Loucy (cell line): Measurements from ENCODE around the gene TOM1L2.

Source experiments
- H2AFZ ChIP-seq: fragments of 200-600 bp; sonication (generic); 2 replicates; pipeline ENCODE4 v1.6.0; 2016; ENCODE audit warnings: antibody characterized with exemption, mild to moderate bottlenecking, low read length, moderate library complexity
- H3F3A ChIP-seq: fragments of 200-600 bp; 2 replicates; pipeline ENCODE4 v1.6.0; 2016; ENCODE audit warnings: antibody characterized with exemption, low read depth, mild to moderate bottlenecking
- H3K27me3 ChIP-seq: fragments of 200-600 bp; sonication (generic); 2 replicates; pipeline ENCODE4 v1.6.1; 2014; ENCODE audit warnings: low read length, mild to moderate bottlenecking; ENCODE audit not compliant: insufficient read depth, poor library complexity, severe bottlenecking
- H3K36me3 ChIP-seq: fragments of 200-600 bp; sonication (generic); 2 replicates; pipeline ENCODE4 v1.6.1; 2016; ENCODE audit warnings: low read length; ENCODE audit not compliant: insufficient read depth
- H3K4me1 ChIP-seq: fragments of 200-600 bp; sonication (generic); 2 replicates; pipeline ENCODE4 v1.5.1; 2014; ENCODE audit warnings: low read length, mild to moderate bottlenecking; ENCODE audit not compliant: insufficient read depth, poor library complexity, severe bottlenecking
- H3K4me2 ChIP-seq: fragments of 200-600 bp; sonication (generic); 2 replicates; pipeline ENCODE4 v1.6.0; 2014; ENCODE audit warnings: antibody characterized with exemption, low read length, low read depth, mild to moderate bottlenecking; ENCODE audit not compliant: poor library complexity, severe bottlenecking
- H3K4me3 ChIP-seq: fragments of 200-600 bp; sonication (generic); 2 replicates; pipeline ENCODE4 v1.5.1; 2014; ENCODE audit warnings: low read length, mild to moderate bottlenecking, mixed read lengths; ENCODE audit not compliant: poor library complexity, severe bottlenecking
- H3K79me2 ChIP-seq: fragments of 200-600 bp; sonication (generic); 2 replicates; pipeline ENCODE4 v1.6.1; 2014; ENCODE audit warnings: low read length; ENCODE audit not compliant: insufficient read depth
- H3K9ac ChIP-seq: fragments of 200-600 bp; sonication (generic); 2 replicates; pipeline ENCODE4 v1.6.0; 2014; ENCODE audit warnings: mild to moderate bottlenecking, low read depth, low read length, moderate library complexity; ENCODE audit not compliant: poor library complexity, severe bottlenecking
- H3K9me2 ChIP-seq: fragments of 200-600 bp; sonication (generic); replicated peaks from 2 replicates; pipeline ENCODE4 v1.6.1; 2016; ENCODE audit warnings: low read depth, low read length, mixed read lengths
- H3K9me3 ChIP-seq: fragments of 200-600 bp; sonication (generic); 2 replicates; pipeline ENCODE4 v1.6.1; 2014; ENCODE audit warnings: mild to moderate bottlenecking, antibody characterized with exemption, low read length, low read depth; ENCODE audit not compliant: insufficient read depth
- H4K20me1 ChIP-seq: fragments of 200-600 bp; sonication (generic); 2 replicates; pipeline ENCODE4 v1.6.0; 2014; ENCODE audit warnings: antibody characterized with exemption, low read length, mild to moderate bottlenecking; ENCODE audit not compliant: insufficient read depth, poor library complexity, severe bottlenecking
- CTCF ChIP-seq: fragments of 200-600 bp; sonication (generic); conservative IDR thresholded peaks from 2 replicates; pipeline ENCODE4 v1.5.1; 2014; ENCODE audit warnings: mild to moderate bottlenecking, antibody characterized with exemption, low read length
- EZH2phosphoT487 ChIP-seq: fragments of 200-600 bp; IDR thresholded peaks from 2 replicates; pipeline ENCODE4 v1.6.1; 2018; ENCODE audit warnings: antibody characterized with exemption, mild to moderate bottlenecking, moderate library complexity, borderline replicate concordance

TOM1L2 gene

DNA sequence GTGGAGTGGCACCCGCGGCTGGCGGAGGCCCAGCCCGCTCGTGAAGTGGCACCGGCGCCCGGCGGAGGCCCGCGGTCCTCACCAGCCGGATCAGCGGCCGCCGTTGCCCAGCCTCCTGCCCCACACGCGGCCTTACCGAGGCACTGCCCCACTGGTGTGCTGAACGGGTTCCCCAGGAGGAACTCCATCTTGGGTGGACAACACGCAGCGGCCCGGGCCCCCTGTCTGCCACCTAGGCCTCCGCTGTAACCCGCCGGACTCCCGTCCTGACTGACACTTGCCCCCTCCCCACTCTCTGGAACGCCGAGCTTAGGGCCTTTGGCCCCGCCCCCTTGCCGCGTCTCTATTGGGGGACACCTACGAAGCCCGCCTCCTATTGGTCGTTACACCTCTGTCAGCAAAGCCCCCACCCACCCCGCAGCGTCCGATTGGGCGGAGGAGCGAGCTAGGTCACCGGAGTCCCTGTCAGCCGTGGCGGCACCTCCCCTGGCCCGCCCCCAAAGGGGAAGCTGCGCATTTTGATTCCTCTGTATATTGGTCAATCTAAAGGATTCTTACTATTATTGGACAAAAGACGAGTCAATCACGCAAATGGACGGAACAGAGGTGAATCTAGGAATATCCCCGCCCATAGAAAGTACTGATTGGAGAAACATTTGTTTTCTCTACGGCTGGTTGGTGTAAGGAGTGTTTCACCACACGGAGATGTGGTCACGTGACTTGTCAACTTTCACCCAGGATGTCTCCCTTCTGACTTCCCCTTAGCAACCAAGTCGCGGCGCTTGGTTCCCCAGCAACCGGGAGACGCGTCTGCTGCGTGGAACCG, at the start of gene TOM1L2, which contains the start of gene DRC3:
TSS of gene TOM1L2 (minus strand) at position 275 of the 826 bp plus-strand sequence. CDS start at position 188, 87 bp downstream.
TSS of gene DRC3 (plus strand) at position 737 of the 826 bp plus-strand sequence. CDS start 4,737 bp downstream, outside the sequence.
- Histone ChIP-seq H2AFZ (peak within 1 kb of the TSS; percentile 80), H3K9me2 (no peaks in the 10 kb centered on the region), H3K4me3 (peak within 1 kb of the TSS; percentile 75), H3K9ac (peak within 1 kb of the TSS; percentile 74), H3F3A (no peaks in the 10 kb centered on the region), H3K4me1 (peaks cover 19% of the 10 kb centered on the region), H3K4me2 (peak within 1 kb of the TSS; percentile 98), H4K20me1 (peaks cover 6% of the 10 kb centered on the region), H3K36me3 (no peaks in the 10 kb centered on the region), H3K9me3 (no peaks in the 10 kb centered on the region), H3K79me2 (peaks cover 17% of the 10 kb centered on the region; the same call in 1 of the 2 replicates), H3K27me3 (no peaks in the 10 kb centered on the region)
- TF ChIP-seq EZH2phosphoT487: no peak
- TF ChIP-seq CTCF: no peak

DNA sequence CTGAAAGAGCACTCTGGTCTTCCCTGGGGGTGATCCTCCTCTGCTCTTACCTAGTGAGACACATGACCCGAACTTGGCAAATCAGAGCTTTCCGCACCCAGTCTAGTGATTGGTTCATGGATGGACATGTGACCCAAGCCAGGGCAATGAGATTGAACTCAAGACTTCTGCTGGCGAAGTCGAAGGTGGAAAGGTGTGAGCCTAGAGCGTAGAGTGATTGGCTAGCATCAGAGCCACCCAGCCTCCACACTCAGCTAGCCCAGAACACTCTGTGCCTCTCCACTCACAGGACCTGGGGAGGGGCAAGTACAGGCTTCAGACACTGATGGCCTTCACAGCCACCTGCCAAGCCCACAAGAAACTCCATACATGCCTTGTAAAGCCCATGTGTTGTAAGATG, 49.2 kb upstream of the TOM1L2 start:
- H3K27me3 ChIP-seq: no peaks in the 10 kb centered on the region
- H3K9me2 ChIP-seq: no peaks in the 10 kb centered on the region
- H3K9ac ChIP-seq: no peak overlapping the region
- H3K79me2 ChIP-seq: no peaks in the 10 kb centered on the region
- no peak overlapping the region for H2AFZ ChIP-seq
- no peak overlapping the region for H3K4me2 ChIP-seq
- H4K20me1 ChIP-seq: no peaks in the 10 kb centered on the region
- H3F3A ChIP-seq: no peaks in the 10 kb centered on the region
- H3K4me3 ChIP-seq: no peak overlapping the region
- TF ChIP-seq EZH2phosphoT487 (no peak), CTCF (no peak)
- H3K9me3 ChIP-seq: no peaks in the 10 kb centered on the region
- no peaks in the 10 kb centered on the region for H3K4me1 ChIP-seq
- H3K36me3 ChIP-seq: peaks cover 19% of the 10 kb centered on the region; the same call in 1 of the 2 replicates

DNA sequence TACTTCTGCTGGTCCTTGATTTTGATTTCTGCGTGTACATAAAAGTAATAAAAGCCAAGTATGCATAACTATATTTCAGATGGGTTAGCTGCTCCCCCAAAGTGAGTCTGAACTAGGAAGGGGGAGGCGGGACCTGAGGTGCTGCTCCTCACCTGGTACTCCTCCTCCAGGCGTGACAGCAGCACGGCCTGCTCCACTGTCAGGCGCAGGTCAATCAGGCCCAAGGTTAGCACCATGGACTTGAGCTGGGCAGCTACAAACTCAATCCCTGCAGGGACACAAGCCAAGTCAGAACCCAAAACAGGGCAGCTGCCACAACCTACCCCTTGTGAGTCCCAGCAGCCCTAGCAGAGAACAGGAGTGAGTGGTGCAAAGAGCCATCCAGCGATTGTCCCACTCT, 48.8 kb upstream of the TOM1L2 start:
- H3K36me3 ChIP-seq: peaks cover 17% of the 10 kb centered on the region; the same call in 1 of the 2 replicates
- H3K4me1 ChIP-seq: no peaks in the 10 kb centered on the region
- no peaks in the 10 kb centered on the region for H3K9me3 ChIP-seq
- no peaks in the 10 kb centered on the region for H3K27me3 ChIP-seq
- no peak overlapping the region for H3K4me3 ChIP-seq
- no peak overlapping the region for H3K9ac ChIP-seq
- H4K20me1 ChIP-seq: no peaks in the 10 kb centered on the region
- no peak overlapping the region for H3K4me2 ChIP-seq
- H3K9me2 ChIP-seq: no peaks in the 10 kb centered on the region
- H3F3A ChIP-seq: no peaks in the 10 kb centered on the region
- no peaks in the 10 kb centered on the region for H3K79me2 ChIP-seq
- no peak overlapping the region for H2AFZ ChIP-seq
- TF ChIP-seq EZH2phosphoT487: no peak
- no peak for TF ChIP-seq CTCF
